SK-N-SH (cell line): ENCODE results near the gene PMVK. TPM values are rescaled to one million over a fixed set of nuclear protein-coding genes. Genes with fewer than 3 reads are reported as not detected.

Source experiments
- CTCF ChIA-PET: fragments of 300-600, 350-600 bp; formaldehyde crosslinking; extraction: SDS; loops from one replicate; lab custom pipeline; 2021; lab: Yijun Ruan, JAX
- POLR2A ChIA-PET: fragments of 350-600 bp; sonication (Branson Sonifier 250); formaldehyde crosslinking; extraction: SDS; loops from one replicate; lab custom pipeline; 2020; ENCODE audit warnings: antibody characterized with exemption, inconsistent platforms; lab: Yijun Ruan, JAX
- DNase-seq: peaks from one replicate; pipeline ENCODE4 v3.0.0; 2012
- H2AFZ ChIP-seq: fragments of 200-600 bp; sonication (generic); 2 replicates; pipeline ENCODE4 v1.8.1; 2016; ENCODE audit warnings: antibody characterized with exemption, mild to moderate bottlenecking, low read depth
- H3F3A ChIP-seq: fragments of 200-600 bp; sonication (generic); replicated peaks from 2 replicates; pipeline ENCODE3; 2016; ENCODE audit warnings: antibody characterized with exemption, mild to moderate bottlenecking; ENCODE audit not compliant: insufficient read depth
- H3K27ac ChIP-seq, 2 experiments: fragments of 200-500 bp in 1 of 2; fragments of 200-600 bp in 1 of 2; sonication (Bioruptor generic) in 1 of 2; sonication (generic), shearing (Covaris generic) in 1 of 2; 2 replicates each; pipeline versions ENCODE4 v1.5.1 to v1.6.1; 2014 to 2016; ENCODE audit warnings: low read depth in 2 of 2, inconsistent platforms in 1 of 2, low read length in 1 of 2, mild to moderate bottlenecking in 1 of 2, mixed read lengths in 1 of 2
- H3K27me3 ChIP-seq: fragments of 200-600 bp; sonication (generic), shearing (Covaris generic); 2 replicates; pipeline ENCODE4 v1.6.1; 2016; ENCODE audit warnings: mixed run types; ENCODE audit not compliant: insufficient read depth
- H3K36me3 ChIP-seq, 2 experiments: fragments of 200-500 bp in 1 of 2; fragments of 200-600 bp in 1 of 2; sonication (Bioruptor generic) in 1 of 2; sonication (generic) in 1 of 2; replicated peaks in 1 of 2; 2 replicates each; pipeline versions ENCODE3 to v1.5.1; 2014 to 2016; ENCODE audit warnings: low read length in 1 of 2, mild to moderate bottlenecking in 1 of 2; ENCODE audit not compliant: insufficient read depth in 2 of 2, control insufficient read depth in 1 of 2
- H3K4me1 ChIP-seq, 2 experiments: fragments of 200-500 bp in 1 of 2; fragments of 200-600 bp in 1 of 2; sonication (Bioruptor generic) in 1 of 2; sonication (generic), shearing (Covaris generic) in 1 of 2; 2 replicates each; pipeline versions ENCODE4 v1.5.1 to v1.6.1; 2014 to 2016; ENCODE audit warnings: low read depth in 1 of 2, low read length in 1 of 2, mixed run types in 1 of 2; ENCODE audit not compliant: insufficient read depth in 2 of 2, control insufficient read depth in 1 of 2
- H3K4me2 ChIP-seq: fragments of 200-600 bp; sonication (generic), shearing (Covaris generic); 2 replicates; pipeline ENCODE4 v1.6.1; 2017; ENCODE audit warnings: mixed run types
- H3K4me3 ChIP-seq, 2 experiments: fragments of 200-500 bp in 1 of 2; fragments of 200-600 bp in 1 of 2; sonication (Bioruptor generic) in 1 of 2; sonication (generic), shearing (Covaris generic) in 1 of 2; 2 replicates each; pipeline versions ENCODE4 v1.5.1 to v1.8.1; 2014 to 2016; ENCODE audit warnings: low read depth in 2 of 2, inconsistent platforms in 1 of 2, low read length in 1 of 2, mild to moderate bottlenecking in 1 of 2, mixed read lengths in 1 of 2, moderate library complexity in 1 of 2
- H3K79me2 ChIP-seq: fragments of 200-600 bp; sonication (generic); 2 replicates; pipeline ENCODE4 v1.8.1; 2017; ENCODE audit warnings: mild to moderate bottlenecking; ENCODE audit not compliant: insufficient read depth
- H3K9ac ChIP-seq: fragments of 200-600 bp; sonication (generic); 2 replicates; pipeline ENCODE4 v1.6.1; 2017; ENCODE audit warnings: mixed run types
- H3K9me2 ChIP-seq: fragments of 200-600 bp; sonication (generic); 2 replicates; pipeline ENCODE4 v1.6.1; 2017; ENCODE audit warnings: mixed run types
- H3K9me3 ChIP-seq: fragments of 200-600 bp; sonication (generic); 2 replicates; pipeline ENCODE4 v1.6.1; 2017; ENCODE audit warnings: mixed run types, mild to moderate bottlenecking, moderate library complexity
- H4K20me1 ChIP-seq: fragments of 200-600 bp; sonication (generic); 2 replicates; pipeline ENCODE4 v1.6.1; 2017; ENCODE audit warnings: mild to moderate bottlenecking, mixed run types; ENCODE audit not compliant: insufficient read depth
- CHD2 ChIP-seq: fragments of 150-350 bp; IDR thresholded peaks from 2 replicates; pipeline ENCODE4 v1.6.1; 2018; ENCODE audit warnings: low read length; ENCODE audit not compliant: partially characterized antibody
- EP300 ChIP-seq, 2 experiments: IDR thresholded peaks; 2 replicates each; pipeline versions ENCODE4 v1.4.0 to v1.6.1; 2012; ENCODE audit warnings: borderline replicate concordance in 1 of 2, low read depth in 1 of 2, low read length in 1 of 2
- FOSL2 ChIP-seq: IDR thresholded peaks from 2 replicates; pipeline ENCODE4 v1.4.0; 2012; ENCODE audit warnings: low read depth, mild to moderate bottlenecking, moderate library complexity, borderline replicate concordance
- FOXM1 ChIP-seq: IDR thresholded peaks from 2 replicates; pipeline ENCODE4 v1.4.0; 2012; ENCODE audit warnings: low read depth, mild to moderate bottlenecking
- GABPA ChIP-seq: IDR thresholded peaks from 2 replicates; pipeline ENCODE4 v1.4.0; 2012; ENCODE audit warnings: low read depth, mild to moderate bottlenecking
- JUND ChIP-seq: IDR thresholded peaks from 2 replicates; pipeline ENCODE4 v1.4.0; 2012
- MXI1 ChIP-seq: IDR thresholded peaks from 2 replicates; pipeline ENCODE4 v1.6.1; 2012; ENCODE audit warnings: mild to moderate bottlenecking, low read depth, low read length, improper control_type of control experiment
- NFIC ChIP-seq: IDR thresholded peaks from 2 replicates; pipeline ENCODE4 v1.4.0; 2012; ENCODE audit warnings: borderline replicate concordance
- NRF1 ChIP-seq: IDR thresholded peaks from 2 replicates; pipeline ENCODE4 v1.6.1; 2012; ENCODE audit warnings: low read depth, mild to moderate bottlenecking, low read length
- POLR2AphosphoS5 ChIP-seq: IDR thresholded peaks from 2 replicates; pipeline ENCODE4 v1.6.1; 2012; ENCODE audit warnings: low read depth, low read length
- RAD21 ChIP-seq: IDR thresholded peaks from 2 replicates; pipeline ENCODE4 v1.6.1; 2012; ENCODE audit warnings: mild to moderate bottlenecking, low read length
- RXRA ChIP-seq: IDR thresholded peaks from 2 replicates; pipeline ENCODE4 v1.4.0; 2012; ENCODE audit warnings: low read depth, mild to moderate bottlenecking, borderline replicate concordance
- SMC3 ChIP-seq: IDR thresholded peaks from 2 replicates; pipeline ENCODE4 v1.6.1; 2012; ENCODE audit warnings: low read depth, low read length, improper control_type of control experiment
- TAF1 ChIP-seq: IDR thresholded peaks from 2 replicates; pipeline ENCODE4 v1.6.1; 2012; ENCODE audit warnings: low read depth, mild to moderate bottlenecking, low read length, moderate library complexity, borderline replicate concordance
- WGBS: methylation state at CpG from one replicate; pipeline ENCODE4 v1.1.6; 2017; ENCODE audit warnings: low lambda C conversion rate; 5-methylcytosine and 5-hydroxymethylcytosine counted together
- polyA plus RNA-seq, 3 experiments: library from polyadenylated mRNA; depleted of rRNA; stranded (reverse); fragments of >200 nt; gene quantifications; 2 replicates each; pipeline ENCODE4 v1.2.3, GENCODE V29; 2012
- TF ChIP-seq, protein P1 (sequence below): fragments of 150-350 bp; IDR thresholded peaks from 2 replicates; pipeline ENCODE4 v1.6.1; 2017; ENCODE audit warnings: antibody characterized with exemption, low read length, low read depth, borderline replicate concordance
- TF ChIP-seq, protein P2 (sequence below): IDR thresholded peaks from 2 replicates; pipeline ENCODE4 v1.4.0; 2012; ENCODE audit warnings: low read depth, borderline replicate concordance
- TF ChIP-seq, protein P3 (sequence below): IDR thresholded peaks from 2 replicates; pipeline ENCODE4 v1.4.0; 2012; ENCODE audit warnings: low read depth

The PMVK gene
- polyA plus RNA-seq, 1 of the 3 experiments (the other 2 are of a cell fraction): 59.6 TPM

DNA sequence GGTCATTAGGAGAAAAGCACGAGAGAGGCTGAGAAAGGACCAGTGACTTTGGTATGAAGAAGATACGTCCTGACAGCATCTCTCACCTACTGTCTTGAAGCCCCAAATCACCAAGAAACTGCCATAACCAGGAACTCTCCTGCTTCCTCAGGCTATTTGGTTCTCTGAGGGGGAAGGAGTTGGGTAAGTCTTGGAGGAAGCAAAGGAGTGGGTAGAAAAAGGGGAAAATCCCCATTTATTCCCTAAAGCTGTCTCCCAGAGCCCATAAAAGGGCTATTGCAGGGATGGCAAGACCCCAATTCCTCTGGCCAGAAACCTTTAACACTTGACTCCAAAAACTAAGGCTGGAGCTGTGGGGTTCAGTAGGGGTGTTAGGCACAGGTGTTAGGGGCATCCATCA lies 21.5 kb upstream of the PMVK start:
- H3K79me2 ChIP-seq: peaks cover 22% of the 10 kb centered on the region
- CTCF ChIA-PET: interaction anchor here (1.7 to 37.5 kb wide), 2 partner anchors 40 to 103 kb away, joined by 4 to 640 read pairs; partner anchors contain the start of genes LENEP and ZBTB7B
- TF ChIP-seq, protein P1, sequence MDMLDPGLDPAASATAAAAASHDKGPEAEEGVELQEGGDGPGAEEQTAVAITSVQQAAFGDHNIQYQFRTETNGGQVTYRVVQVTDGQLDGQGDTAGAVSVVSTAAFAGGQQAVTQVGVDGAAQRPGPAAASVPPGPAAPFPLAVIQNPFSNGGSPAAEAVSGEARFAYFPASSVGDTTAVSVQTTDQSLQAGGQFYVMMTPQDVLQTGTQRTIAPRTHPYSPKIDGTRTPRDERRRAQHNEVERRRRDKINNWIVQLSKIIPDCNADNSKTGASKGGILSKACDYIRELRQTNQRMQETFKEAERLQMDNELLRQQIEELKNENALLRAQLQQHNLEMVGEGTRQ: no peak
- TF ChIP-seq RXRA (no peak), RAD21 (no peak), NRF1 (no peak)
- 0 out of 4 replicates have a peak overlapping the region, but pooled peaks of 1 of the 2 experiments have one; percentile 5 for H3K27ac ChIP-seq
- no peak overlapping the region for H3K9ac ChIP-seq
- H3K27me3 ChIP-seq: no peaks in the 10 kb centered on the region
- no peaks in the 10 kb centered on the region for H3K9me2 ChIP-seq
- POLR2A ChIA-PET: no interaction called here
- no peak for DNase-seq
- no peaks in the 10 kb centered on the region for H4K20me1 ChIP-seq
- WGBS: 96% methylated on average over 2 of the region's 2 CpGs
- H2AFZ ChIP-seq: no peak overlapping the region
- no peak overlapping the region for H3K4me3 ChIP-seq
- H3K9me3 ChIP-seq: no peaks in the 10 kb centered on the region
- H3K36me3 ChIP-seq: peaks cover 0 to 29% of the 10 kb centered on the region in 2 experiments
- H3K4me2 ChIP-seq: no peak overlapping the region
- H3K4me1 ChIP-seq: peaks cover 2 to 51% of the 10 kb centered on the region in 2 experiments; a peak in 3 of 4 replicates
- H3F3A ChIP-seq: peaks cover 15% of the 10 kb centered on the region

DNA sequence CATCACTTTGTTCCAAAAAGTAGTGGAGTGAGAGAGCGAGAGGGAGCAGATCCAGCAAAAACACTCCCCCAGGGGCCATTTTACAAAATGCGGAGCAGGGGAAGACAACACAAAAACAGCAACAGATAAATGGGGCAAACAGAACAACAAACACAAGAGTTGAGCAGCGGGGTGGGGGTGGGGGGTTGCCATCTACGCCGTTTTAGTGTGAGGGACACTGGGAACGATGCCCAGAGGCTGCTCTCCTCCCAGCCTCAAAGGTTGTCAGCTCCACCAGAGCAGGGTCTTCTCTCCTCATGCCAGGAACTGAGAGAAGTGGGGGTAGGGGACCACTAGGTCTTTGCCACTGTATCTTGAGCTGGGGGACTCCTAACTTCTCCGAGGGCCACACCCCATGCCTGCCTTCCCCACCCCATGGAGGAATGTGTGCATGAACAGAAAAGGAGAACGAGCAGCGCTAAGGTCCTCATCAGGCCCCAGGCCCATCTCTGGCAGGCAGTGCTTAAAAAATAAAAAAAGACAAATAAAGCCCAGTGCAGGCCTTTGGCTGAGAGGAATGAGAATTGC lies 20.7 kb upstream of the PMVK start:
- Histone ChIP-seq H3K79me2 (peaks cover 22% of the 10 kb centered on the region), H3K36me3 (peaks cover 0 to 21% of the 10 kb centered on the region in 2 experiments), H3K9ac (no peak overlapping the region), H2AFZ (no peak overlapping the region), H3K4me3 (no peak overlapping the region), H3K27me3 (no peaks in the 10 kb centered on the region), H3F3A (peaks cover 15% of the 10 kb centered on the region), H3K4me1 (peaks cover 0 to 51% of the 10 kb centered on the region in 2 experiments; a peak in 3 of 4 replicates), H3K9me2 (no peaks in the 10 kb centered on the region), H4K20me1 (no peaks in the 10 kb centered on the region), H3K9me3 (no peaks in the 10 kb centered on the region), H3K4me2 (peak overlapping the region; percentile 87), H3K27ac (peak overlapping the region in 1 of 2 experiments; percentile 91; a peak in 1 of 4 replicates)
- ChIA-PET CTCF (interaction anchor here (0.8 to 37.5 kb wide), 6 partner anchors 18 to 402 kb away, joined by 3 to 640 read pairs (median 7); partner anchors contain the start of genes LENEP and ZBTB7B), POLR2A (interaction anchor here (0.7 to 3.0 kb wide), 2 partner anchors 13 to 46 kb away, joined by 3 to 16 read pairs; partner anchors contain the start of gene SHC1)
- TF ChIP-seq TAF1 (no peak), CHD2 (no peak), FOSL2 (no peak), EP300 (IDR thresholded peaks at IDR 0.05; ENCODE audit: borderline replicate concordance in 1 of 2, low read depth in 1 of 2, low read length in 1 of 2) (no peak), RXRA (no peak), SMC3 (no peak), GABPA (no peak), JUND (no peak), MXI1 (no peak), NFIC (no peak), POLR2AphosphoS5 (no peak), FOXM1 (no peak)
- TF ChIP-seq, protein P2, sequence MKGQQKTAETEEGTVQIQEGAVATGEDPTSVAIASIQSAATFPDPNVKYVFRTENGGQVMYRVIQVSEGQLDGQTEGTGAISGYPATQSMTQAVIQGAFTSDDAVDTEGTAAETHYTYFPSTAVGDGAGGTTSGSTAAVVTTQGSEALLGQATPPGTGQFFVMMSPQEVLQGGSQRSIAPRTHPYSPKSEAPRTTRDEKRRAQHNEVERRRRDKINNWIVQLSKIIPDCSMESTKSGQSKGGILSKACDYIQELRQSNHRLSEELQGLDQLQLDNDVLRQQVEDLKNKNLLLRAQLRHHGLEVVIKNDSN: no peak
- TF ChIP-seq, protein P3, sequence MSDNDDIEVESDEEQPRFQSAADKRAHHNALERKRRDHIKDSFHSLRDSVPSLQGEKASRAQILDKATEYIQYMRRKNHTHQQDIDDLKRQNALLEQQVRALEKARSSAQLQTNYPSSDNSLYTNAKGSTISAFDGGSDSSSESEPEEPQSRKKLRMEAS: no peak
- 77% methylated on average over 9 of the region's 9 CpGs for WGBS
- DNase-seq: no peak
